NCI-H1092 treated with DMSO at 0.1 percent for 48 hours (cell line): ENCODE results near the gene CHCHD6.

Experiments used
- DNase-seq: peaks from one replicate; lab custom pipeline; 2025; lab: John Stamatoyannopoulos, UW

The CHCHD6 gene

DNA sequence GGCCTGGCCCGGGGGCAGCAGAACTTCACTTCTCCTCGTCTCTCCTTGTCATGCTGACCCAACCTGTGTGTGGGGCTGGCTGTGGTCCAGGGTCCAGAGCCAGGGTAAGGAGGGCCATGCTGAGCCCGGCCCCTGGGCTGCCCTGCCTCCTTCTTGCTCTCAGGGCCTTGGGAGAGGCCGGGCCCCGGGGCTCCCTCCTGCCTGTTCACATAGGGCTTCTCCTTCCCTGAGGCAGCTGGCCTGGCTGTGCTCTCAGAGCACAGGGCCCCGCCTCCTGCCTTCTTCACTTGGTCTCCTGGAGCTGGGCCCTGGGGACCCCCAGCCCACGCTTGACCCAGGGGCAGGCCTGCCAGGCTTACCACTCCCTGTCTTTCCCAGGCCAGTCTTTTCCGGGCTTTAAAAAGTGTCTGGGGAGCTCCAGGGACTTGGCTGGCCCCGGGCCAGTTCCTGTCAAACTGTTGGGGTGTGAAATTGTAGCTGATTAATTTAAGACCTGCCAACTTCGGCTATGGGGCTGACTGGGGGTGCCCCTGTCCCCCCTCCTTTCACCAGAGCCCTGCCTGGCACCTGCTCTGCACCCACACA, 290.7 kb downstream of the CHCHD6 start:
- no peak for DNase-seq

DNA sequence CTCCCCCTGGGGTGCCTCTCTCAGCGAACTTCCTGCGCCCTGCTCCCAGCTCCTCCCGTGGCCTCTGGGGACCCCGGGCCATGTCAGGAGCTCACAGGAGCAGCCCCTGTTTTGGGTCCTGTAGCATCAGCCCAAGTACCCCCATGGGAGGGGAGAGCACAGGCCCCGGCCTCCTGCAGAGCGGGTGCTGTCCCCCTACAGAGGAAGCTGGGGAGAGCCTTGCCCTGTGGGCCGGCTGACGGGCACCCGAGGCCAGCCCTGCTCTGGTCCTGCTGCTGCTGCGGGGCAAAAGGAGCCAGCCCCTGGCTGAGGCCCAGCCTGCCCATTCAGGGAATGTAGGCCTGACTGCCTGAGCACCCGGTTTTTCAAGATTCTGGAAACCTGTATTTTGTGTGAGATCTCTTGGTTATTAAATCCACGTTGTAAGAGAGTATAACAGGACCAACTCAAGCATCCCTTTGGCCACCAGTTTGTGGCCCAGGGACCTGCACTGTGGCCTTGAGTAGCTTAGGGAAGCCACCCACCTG, 291.3 kb downstream of the CHCHD6 start:
- DNase-seq: no peak

DNA sequence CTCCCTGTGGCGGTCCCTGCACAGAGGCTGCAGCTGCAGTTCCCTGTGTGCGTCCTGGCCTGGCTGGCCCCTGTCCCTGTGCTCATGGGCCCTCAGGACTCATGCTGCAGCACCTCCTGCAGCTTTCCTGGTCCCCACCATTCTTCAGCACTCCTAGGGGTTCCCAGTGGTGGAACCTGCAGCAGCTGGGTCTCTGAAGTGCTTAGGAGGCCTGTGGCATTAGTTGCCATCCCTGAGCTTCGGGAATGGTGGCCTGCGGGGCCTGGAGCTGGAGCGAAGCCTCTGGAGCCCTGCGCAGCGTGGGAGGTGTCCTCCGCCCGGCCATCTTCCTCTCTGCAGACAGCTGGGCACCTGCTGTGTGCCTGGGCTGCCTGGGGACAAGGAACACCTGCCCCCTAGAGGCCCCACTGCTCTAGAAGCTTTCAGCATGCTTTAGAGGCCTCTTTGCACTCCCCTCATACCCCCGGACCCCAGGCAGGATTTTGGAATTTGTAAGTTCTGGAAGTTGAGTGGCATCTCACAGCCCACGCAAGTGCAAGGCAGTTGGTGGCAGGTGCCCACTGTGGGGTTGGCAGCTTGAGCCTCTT, 292.0 kb downstream of the CHCHD6 start:
- DNase-seq: no peak

DNA sequence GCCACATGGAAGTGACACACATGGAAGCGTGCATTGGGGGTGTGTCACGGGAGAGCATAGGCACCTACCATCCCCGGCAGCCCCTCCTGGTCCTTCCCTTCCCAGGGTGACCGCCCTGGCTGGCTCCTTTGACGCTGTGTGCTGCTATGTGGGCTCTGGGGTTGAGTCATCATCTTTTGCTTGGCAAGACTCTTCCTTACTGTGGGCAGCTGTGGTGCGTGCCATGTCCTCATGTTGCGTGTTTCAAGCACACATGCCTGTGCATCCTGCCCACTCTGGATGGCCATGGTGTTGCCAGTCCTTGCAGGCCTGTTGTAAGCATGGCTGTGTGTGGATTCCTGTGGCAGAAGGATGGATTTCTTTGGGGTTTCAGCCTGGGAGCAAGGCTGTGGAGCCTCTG, 292.9 kb downstream of the CHCHD6 start:
- no peak for DNase-seq

DNA sequence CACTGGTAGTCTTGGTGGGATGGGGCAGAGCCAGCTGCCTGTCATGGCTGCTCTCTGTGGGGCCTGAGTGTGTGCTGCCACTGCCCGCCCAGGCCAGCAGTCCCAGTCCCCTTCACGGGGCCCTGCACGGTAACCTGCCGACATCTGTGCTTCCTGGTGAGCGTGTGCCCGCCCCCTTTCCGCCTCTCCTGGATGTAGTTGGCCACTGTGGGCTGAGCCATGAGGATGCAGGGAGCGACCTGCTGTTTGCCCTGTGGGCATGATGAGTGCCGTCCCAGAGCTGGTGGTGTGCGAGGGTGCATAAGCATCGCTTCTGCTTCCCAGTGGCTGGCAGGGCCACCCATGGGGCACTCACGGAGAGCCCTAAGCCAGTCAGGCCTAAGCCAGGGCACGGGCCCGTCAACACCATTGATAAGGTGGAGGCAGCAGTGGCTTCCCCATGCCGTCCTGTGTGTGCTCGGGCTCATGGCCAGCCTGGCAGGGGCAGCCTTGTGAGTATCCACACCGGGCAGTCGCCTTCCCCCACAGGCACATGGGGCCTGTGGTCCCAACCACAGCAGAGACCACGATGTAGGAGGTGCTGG, 293.5 kb downstream of the CHCHD6 start:
- DNase-seq: no peak

DNA sequence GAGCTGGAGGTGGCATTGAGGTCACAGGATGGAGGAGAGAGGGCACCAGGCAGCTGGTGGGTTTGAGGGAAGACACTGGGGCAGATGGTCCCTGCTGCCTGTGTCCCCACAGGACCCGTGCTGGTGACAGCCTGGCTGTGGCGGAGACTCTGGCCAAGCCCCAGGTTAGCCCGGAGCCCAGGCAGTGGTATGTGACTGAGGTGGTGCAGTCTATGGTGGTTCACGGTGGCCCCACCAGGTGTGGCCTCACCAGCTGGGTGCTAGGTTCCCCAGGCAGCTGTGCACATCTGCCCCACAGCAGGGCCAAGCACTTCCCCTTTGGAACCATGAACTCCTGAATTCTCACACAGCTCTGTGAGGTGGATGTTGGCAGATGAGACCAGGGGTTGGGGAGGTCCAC, 294.3 kb downstream of the CHCHD6 start:
- DNase-seq: no peak

DNA sequence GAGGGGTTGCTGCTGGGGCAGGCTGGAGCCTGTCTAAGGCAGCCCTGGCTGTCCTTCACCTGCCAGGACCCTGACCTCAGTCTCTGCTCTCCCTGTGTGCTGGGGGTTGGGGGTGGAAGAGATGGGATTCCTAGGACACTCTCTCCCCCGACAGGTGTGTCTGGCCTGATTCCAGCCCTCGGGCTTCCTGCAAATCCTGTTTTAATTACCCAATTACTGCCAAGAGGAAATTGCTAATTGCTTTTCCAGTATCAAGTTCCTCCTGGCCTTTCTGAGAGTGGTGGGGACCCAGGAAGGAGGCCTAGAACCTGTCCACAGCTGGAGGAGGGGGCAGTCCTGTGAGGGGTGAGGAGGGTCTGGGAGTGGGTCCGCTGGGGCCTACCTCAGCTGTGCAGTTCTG, 294.7 kb downstream of the CHCHD6 start:
- DNase-seq: peak; percentile 32

DNA sequence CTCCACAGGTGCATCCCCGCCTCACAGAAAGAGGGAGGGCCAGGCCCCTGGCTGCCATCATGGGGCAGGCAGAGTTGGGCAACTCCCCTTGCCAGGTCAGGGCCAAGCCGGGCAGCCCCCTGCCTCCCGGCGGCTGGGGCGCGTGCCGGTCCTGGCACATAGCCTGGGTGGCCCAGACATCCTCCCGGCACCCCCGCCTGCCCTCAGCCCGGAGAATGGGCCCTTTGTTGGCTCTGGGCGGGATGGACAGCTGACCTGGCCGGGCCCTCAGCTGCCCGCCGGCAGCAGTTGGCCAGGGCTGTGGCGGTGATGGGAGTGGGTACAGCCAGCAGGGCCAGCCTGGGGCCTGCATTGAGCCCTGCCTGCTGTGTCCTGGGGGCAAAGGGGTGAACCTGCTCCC, 295.3 kb downstream of the CHCHD6 start:
- no peak for DNase-seq

DNA sequence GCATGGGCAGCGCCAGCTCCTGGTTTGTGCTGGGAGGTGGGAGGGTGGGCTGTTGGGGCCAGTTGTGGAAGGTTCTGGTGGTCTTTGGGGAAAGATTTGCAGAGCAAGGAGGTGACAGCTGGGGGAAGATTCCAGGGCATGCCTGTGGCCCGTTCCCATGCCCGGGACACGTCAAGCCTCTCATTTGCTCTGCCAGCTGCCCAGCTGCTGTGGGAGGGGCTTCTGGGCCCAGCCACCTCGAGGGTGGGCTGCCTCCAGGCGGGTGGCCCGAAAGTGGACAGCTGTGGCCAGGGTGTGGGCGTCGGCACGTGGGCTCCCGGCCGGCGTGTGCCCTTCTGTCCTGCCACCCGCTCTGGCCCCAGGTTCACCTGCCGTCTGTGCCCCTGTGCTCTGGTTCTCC, 296.1 kb downstream of the CHCHD6 start:
- no peak for DNase-seq

DNA sequence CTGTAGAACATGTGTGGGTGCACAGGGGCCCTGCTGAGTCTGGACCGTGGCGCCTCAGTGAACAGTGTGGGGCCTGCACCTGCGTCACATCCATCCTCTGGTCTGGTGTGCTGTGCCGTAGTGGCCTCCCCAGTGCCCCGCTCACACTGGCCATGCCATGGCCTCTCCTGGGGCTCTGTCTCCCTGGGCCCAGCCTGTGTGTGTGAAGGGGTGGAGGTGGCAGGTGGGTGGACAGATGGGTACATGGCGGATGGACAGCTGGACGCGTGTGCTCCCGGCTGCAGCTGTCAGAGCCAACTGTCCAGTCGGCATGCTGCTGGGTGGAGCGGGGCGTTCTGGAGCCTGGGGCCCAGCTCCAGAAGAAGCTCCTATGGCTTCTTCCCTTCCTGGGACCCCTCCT, 296.7 kb downstream of the CHCHD6 start:
- DNase-seq: no peak

DNA sequence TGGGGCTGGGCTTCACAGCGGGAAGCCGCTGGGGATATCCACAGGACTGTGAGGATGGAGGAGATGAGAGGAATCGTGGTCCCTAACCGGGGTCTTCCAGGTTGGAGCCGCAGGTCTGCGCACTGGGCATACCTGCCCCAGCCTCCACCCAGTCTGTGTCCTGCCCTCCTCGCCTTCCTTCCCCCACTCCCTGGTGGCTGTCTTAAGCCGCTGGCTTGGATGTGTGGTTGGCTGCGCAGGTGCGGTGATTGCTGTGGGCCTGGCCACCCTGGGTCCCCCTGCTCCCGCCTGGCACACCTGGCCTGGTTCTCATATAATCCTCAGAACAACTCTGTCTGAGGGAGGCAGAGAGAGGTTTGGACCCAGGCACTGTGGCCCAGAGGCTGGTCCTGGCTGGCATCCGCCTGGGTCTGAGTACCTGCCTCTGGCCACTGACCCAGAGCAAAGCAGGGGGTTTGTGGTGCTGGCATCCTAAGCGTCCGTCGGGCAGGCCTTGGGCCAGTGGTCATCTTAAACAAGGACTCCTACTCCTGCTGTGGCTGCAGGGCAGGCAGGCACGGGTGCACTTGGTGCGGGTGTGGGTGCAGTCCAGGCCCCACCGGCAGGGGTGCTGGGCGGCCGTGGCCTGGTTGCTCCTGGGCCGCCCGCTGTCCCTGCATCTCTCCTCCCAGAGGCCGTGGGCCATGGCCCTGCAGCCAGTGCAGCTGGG, 297.6 kb downstream of the CHCHD6 start:
- DNase-seq: no peak

DNA sequence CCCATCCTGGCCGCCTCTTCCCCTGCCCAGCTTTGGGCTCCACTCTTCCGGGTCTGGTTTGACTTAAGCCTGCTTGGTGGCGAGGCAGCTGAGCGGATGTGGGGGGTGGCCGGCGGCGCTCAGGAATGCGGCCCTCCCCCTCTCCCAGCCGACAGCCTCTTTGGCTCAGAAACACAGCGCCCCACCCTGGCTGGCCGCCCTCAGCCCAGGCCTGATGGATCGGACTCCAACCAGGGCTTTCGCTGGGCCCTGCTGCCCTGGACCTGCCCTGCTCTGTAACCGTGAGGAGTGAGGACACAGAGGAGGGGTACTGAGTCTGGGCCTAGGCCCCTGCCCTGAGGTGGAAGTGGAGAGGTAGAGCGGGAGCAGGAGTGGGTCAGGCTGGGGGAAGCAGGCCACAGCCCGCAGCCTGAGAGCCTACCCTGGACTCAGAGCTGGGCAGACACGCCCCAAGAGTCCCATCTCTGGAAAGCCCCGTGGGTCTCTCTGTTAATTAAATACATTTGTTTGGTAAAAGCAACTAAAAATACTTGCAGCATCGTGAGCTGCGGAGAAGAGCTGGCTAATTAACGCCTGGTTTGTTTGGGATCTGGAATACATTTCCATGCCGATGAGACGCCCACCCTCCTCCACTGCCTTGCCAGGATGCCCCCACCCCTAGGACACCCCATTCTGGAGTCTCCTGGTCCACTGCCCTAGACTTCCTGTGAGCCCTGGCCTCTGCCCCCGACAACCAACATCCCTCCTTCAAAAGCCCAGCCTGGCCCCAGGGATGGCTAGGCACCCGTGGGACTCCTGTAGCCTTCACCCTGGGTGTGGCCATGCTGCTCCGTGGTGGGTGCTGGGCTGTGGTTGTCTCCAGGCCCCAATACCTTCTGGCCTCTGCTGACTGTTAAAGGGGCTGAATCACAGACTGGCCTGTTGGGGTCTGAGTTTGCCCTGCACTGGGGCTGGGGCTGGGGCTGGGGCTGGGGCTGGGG, 298.4 kb downstream of the CHCHD6 start:
- DNase-seq: no peak

DNA sequence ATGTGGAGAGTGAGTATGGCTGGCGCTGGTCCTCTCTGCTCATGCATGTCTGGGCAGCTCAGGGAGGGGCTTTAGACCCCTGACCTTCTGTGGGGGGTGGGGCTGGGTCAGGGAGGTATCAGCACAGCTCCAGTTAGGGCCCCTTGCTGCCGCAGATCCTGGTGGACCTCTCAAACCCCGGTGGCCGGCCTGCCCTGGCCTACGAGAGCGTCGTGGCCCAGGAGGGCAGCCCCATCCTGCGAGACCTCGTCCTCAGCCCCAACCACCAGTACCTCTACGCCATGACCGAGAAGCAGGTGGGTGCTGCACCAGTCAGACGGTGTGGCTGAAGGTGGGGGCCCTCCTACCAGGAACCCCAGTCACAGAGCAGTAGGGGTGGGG, 299.1 kb downstream of the CHCHD6 start:
- no peak for DNase-seq

DNA sequence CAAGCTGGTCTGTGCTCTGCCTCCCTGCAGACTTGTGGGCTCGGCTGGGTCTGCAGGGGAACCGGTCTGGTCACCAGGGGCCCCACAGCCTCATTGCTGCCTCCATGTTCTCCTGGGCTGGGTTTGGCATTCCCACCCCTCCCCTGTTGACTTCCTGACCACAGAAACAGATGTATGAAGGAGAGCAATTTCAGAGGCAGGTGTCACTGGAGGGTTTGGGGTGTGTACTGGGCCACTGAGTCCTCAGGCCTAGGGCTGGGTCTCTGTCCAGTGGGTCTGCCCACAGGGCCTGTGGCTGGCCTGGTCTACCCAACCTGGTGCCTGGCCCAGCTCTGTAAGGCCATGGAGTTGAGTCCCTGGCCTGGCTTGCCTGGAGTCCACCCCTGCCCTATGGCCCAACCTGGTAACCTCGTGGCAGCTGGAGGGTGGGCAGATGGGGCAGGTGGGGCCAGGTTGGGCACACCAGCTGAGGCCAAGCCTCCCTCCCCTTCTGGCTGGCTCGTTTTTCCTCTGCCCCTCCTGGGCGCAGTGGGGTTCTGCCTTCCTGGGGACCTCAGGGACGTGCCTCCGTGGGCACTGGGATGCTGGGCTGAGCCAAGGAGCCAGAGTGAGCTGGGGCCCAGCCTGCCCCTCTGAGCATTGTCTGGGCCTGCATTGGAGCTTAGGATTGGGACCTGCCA, 299.7 kb downstream of the CHCHD6 start:
- DNase-seq: no peak

DNA sequence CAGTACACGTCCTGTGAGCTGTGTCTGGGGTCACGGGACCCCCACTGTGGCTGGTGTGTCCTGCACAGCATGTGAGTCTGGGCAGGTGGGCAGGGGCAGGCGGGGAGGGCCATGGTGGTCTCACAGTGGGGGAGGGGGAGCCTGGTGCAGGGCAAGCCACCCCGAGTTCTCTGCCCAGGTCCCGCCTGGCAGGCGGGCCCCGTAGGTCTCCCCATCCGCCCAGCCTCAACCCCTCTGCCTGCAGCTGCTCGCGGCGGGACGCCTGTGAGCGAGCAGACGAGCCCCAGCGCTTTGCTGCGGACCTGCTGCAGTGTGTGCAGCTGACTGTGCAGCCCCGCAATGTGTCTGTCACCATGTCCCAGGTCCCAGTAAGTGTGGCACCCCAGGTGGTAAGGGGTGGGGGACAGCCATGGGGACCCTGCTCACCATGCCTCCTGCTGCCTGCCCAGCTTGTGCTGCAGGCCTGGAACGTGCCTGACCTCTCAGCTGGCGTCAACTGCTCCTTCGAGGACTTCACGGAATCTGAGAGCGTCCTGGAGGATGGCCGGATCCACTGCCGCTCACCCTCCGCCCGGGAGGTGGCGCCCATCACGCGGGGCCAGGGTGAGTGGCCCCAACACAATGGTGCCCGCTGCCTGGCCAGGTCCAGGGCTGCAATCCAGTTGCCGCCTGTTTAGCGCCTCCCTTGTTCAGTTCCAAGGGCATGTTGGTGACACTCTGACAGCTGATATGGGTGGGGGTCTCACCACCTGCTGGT, 300.8 kb downstream of the CHCHD6 start:
- DNase-seq: no peak

DNA sequence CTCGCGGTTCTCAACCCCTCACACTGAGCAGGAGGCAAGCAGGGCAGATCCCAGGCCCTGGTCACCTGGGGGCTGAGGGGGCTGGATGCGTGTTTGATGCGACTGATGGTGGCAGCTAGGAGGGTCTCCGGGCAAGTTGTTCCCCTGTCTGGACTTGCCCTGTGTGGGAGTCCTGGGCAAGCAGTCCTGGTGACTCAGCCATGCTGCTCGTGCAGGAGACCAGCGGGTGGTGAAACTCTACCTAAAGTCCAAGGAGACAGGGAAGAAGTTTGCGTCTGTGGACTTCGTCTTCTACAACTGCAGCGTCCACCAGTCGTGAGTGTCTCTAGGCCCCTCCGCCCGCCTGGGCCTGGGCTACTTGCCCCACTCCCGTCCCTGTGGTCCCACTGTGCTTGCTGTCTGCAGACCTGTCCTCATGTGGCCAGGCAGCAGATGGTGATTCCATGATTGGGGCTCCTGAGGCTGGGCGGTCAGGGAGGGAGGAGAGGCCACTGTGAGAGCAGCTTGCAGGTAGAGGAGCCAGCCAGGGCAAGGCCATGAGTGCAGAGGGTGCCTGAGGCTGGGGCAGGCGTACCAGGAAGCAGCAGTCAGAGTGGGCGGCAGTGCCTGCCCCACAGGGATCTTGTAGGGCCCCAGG, 301.9 kb downstream of the CHCHD6 start:
- no peak for DNase-seq

DNA sequence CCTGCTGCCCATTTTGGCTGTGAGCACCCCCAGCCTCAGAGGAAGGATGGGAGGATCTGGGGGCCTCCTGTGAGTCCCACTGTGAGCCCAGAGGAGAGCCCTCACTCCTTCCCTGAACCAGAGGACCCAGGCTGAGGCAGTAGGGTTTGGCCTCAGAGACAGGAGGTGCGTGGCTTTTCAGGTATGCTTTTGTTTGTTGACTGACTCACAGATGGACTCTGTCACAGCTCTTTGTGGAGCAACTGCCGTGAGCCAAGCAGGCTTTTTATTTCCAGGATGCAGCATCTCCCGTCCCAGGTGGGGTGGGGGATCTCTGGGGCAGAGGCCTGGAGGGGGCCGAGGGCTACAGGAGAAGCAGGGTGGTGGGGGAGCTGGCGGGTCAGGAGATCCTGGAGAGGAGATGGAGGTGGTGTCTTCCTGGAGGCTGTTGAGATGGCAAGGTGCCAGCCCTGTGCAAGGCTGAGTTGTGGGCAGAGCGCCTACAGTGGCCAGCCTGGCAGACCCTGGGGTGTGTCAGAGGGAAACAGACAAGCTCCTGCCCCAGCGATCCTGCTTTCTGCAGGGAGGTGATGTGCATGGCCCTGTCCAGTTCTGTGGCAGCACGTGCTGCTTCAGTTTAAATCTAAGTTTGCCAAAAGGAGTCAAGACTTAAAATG, 302.9 kb downstream of the CHCHD6 start:
- no peak for DNase-seq

DNA sequence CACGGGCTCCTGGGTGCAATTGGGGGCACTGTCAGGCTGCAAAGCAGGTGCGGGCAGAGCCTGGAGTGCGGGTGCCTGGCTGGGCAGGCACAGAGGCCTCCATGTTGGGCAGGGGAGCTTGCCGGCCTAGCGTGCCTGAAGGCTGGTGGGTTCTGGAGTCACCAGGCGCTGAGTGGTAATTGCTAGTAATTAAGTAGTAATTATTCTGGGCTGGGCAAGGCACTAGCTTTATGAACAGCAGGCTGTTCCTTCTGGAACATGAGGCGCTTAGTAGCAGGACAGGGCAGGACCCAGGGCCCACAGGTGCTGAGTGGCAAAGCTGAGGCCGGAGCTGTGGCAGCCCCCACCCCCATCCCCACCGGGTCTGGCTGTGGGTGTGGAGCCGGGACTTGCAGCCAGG, 304.2 kb downstream of the CHCHD6 start:
- no peak for DNase-seq

DNA sequence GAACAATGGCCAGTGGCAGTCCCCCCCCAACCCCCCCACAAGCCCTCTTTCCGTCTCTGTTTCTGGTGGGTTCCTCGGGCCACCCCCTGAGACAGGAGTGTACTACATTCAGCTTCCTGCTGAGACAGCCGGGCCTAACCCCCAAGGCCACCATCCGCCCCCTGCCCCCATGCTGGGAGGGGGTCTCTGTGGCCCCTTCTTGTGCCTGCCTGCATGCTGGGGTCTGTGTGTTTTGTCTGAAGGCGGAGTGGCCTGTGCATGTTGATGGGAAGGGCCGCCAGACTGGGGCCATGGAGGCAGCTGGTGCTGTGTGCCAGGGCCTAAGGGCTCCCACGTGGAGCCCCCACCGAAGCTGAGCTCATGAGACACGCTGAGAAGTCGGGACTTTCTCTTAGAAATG, 305.5 kb downstream of the CHCHD6 start:
- DNase-seq: no peak
